NCI-H2107 (cell line): ENCODE data around the gene NR2F2.

Experiments used
- DNase-seq: peaks from one replicate; lab custom pipeline; 2025; lab: John Stamatoyannopoulos, UW

NR2F2 gene

DNA sequence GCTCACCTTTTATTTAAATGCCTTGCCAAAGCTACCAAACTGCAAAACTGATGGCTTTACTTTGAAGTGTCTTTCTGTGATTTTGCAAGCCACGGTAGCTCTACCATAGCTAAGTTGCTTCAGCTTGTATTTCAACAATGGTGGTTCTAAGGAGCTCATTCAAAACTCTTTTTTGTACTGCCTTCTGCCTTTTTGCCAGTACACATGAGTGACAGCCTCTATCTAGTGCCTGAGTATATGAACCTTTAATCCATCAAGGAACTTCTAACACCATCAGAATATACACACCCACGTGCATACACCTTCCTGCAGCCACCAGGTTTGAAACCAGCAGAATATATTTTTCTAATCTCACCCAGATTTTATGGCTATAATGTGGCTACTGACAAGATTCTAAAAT is 10.4 kb upstream of the NR2F2 start:
- no peak for DNase-seq

DNA sequence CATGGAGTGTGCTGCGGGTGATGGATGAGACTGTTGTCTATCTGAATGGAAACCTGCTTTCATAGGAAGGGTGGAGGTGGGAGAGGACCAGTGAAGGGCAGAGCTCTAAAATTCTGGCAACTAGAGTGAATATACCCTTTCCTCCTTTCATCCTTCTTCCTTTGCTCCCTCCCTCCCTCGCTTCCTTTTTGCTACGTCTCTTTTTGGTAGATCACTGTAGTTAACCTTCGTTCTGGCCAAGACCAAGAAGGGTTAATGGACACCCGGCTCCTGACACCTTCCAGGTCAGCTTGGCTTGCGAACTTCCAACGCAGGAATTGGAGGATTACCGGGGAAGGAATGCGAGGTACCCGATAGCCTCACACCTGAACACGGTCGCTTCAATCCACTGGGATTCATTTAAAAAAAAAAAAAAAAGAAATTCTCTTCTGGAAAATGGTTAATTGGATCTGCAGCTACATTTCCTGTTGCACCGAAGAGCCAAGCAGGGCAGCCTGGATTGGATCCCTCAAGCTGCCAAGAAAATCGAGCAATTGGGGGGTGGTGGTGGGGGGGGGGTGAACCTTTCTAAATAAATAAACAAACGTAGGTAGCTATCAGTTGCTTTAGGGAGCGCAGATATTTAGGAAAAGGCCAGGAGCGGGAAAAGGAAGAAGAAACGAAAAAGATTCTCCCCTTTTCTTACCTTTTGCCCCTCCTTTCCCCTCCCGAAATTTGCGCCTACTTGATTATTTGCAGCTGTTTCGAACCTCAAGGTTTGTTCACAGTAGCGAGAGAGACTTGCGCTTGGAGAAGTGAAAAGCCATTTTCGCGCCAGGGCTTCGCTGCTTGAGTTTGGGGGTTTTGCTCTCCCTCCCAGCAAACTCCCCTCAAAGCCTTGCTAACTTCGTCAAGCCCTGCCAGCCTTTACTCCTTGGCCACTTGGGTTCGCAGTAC is 9.5 kb upstream of the NR2F2 start:
- no peak for DNase-seq

DNA sequence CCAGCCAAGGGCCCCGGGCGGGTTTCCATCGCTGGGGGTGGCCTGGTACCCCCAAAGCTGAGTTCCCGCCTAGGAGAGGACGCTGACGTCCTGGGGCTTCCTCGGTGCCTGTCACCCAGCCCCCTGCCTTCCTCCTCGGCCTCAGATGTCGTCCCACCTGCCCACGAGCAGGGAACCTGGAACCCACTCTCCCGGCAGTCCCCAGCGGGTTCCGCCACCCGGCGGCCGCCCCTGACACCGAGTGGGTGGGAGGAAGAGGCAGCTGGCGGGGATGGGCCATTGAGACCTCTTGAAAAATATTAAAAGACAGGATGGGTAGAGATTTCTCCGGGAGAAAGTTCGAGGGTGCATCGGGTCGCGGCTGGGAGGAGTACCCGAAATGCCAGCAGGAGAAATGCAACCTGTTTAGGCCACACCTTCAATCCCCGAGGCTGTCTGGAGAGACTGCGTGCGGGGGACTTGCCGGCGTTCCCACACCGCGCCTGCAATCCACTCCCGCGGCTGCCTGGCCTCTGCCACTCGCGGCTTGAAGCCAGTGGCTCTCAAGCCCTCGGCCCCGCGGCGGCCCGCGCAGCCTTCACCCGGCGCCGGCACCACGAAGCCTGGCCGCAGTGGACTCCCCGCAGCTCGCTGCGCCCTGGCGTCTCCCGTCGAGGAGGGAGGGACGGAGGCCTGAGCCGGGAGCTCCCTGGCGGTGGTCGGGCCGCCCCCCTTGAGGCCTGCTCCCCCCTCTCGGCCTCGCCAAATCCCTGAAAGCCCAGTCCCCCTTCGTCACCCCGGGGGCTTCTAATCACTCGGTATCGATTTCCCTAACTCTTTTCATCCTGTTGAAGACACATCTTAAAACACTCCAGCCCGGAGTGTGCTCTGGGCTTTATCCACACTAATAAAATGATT is 8.6 kb upstream of the NR2F2 start:
- DNase-seq = no peak

DNA sequence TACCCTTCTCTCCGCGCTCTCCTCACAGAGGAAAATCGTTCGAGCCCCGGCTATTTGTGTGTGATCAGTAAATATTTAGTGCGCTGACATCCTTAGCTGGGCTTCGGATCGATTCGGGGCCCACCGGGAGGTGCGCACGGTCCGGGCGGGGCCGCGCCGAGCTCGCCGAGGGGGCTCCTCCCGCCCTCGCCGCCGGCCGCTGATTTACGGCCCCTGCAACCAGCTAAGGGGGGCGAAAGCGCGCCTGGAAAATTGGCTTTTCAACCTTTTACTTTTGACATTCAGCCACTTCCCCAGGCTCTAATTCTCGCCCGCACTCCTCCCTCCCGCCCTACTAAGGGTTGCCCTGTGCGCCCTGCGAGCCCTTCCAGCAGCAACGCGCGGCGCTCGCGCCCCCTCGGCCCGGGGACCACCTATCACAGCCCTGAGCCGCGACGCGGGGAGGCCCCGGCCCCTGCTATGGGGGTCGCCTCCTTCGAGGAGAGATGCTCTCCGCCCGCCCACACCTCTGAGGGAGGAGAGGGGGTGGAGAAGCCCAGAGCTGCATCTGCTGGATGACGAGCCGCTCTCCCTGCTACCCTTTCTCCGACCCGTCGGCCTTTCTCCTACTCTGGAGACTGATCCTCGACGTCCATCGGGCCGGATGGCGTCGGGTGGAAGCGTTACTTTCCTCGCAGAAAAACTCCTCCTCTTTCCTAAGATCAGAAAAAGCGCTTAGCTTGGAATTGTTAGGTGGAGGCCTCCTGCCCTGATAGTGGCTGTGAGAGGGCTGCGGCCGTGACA is 7.8 kb upstream of the NR2F2 start:
- no peak for DNase-seq

DNA sequence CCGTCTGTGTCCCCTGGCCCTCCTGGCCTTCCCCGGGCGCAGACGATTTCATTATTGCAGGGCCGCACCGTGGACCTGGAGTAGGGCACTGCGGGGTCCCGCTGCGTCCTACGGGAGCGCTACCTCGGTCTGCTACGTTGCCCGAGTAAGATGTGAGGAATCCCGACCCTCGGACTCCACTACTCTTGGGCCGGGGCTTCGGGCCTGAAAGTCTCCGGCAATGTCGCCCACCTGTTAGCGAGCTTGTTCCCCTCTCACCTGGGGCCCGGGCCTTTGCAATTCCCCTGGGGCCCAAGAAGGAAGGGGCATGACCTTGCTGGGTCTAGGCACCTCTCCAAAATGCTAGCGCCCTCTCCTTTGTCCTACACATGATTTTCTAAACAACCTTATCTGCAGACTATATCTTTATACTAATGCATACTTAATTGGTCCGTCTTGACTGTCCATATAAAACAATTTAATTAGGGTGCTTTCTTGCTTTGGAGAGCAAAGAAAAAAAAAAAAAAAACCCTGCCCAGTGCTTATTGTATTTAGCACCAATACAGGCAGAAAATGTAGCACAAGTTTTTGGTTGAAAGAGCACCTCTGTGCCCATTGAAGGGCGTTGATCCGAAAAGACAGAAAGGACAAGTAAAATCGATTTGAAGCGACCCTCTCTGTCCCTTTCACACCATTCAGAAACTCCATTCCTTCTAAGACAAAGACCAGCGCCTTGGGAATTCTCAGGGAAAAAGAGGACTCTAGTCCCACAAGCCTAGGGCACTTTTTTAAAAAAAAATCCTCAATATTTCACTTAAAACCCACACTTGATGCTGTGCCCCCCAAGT is 7.0 kb upstream of the NR2F2 start:
- no peak for DNase-seq

DNA sequence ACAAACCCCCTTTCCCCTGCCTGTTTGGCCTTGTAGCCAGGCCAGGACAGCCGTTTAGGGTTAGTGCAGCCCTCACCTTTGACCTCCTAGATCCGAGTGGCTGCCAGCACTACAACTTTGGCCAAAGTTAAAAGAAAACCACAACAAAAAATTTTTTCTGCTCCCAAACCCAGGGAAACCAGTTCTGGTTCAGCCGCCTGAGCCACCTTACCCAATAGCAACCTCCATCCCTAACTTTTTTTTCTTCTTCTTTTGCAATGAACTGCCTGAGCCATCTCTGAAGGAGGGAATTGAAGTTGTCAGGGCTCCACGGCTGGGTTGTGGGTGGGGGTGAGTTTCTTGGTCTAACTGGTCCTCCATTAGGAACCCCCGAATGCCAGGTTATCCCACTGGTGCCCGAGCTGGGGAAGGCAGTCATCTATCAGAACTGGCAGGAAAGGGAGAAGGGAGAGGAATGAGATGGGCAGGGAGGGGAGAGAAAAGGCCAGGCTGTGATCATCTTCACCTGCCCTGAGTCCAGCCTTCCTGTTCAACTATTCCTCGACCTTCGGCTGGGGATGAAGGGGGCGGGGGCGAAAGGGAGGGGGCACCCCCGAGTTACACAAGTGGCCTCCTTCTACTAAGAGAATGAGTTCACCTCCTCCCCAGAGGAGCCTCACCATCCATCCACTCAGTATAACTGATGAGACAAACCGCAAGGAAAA is 6.2 kb upstream of the NR2F2 start:
- no peak for DNase-seq

DNA sequence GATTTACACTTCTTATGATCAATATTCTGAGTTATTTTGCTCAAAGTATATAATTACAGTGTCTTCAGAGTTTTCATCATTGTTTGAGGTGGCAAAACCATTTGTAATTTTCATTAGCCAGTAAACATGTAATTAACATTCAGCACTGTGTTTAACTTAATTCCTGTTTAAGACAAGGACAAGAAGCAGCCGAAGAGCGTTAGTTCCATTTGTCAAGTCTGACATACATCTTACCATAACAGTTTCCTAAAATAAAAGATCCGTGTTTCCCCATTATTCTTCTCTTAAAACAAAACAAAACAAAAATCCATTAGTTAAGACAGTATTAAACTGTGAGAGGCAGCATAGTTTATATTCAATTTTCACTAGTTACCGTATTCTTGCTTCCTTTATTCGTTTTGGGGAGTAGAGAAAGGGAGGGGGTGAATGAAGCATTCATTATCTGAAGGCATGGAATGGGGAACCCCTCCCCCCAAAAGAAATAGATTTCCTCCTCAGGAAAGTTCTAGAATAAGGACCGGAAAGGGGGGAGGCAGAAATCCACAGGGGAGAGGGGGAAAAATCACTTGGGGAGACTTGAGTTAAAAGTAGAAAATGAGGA is 5.5 kb upstream of the NR2F2 start:
- DNase-seq = no peak

DNA sequence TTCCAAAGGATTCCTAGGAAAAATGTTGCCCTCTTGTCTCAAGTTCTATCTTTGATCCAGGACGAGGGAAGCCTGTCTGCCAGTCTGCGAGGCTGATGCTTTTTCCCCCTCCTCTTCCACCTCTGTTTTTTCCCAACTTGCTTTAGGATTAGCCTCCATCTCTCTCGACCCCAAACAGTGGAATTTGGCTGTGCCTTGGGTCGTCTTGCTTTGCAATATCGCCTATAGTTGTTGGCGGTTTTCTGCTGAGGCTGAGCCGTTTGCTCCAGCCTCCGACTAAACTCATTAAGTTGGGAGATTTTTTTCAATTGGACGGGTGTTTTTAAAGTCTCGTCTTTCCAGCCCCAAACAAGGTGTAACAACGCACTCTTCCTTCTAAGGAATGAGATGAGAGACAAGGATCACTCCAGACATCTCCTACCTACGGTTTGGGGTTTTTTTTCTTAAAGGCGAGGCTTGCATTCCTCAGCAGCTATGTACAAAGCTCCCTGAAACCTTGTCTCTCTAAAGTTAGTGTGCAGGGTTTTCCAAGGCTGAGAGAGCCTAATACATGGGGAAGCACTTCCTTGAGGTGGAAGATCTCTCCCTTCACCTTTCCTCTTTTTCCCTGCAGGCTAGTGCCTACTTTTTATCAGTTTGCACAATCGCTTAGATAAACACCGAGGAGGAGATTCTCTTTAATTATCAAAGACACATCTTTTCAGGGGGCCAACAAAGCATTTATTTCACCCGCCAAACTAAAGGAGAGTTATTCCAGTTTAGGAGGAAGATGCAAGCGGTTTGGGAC is 4.8 kb upstream of the NR2F2 start:
- DNase-seq = no peak

DNA sequence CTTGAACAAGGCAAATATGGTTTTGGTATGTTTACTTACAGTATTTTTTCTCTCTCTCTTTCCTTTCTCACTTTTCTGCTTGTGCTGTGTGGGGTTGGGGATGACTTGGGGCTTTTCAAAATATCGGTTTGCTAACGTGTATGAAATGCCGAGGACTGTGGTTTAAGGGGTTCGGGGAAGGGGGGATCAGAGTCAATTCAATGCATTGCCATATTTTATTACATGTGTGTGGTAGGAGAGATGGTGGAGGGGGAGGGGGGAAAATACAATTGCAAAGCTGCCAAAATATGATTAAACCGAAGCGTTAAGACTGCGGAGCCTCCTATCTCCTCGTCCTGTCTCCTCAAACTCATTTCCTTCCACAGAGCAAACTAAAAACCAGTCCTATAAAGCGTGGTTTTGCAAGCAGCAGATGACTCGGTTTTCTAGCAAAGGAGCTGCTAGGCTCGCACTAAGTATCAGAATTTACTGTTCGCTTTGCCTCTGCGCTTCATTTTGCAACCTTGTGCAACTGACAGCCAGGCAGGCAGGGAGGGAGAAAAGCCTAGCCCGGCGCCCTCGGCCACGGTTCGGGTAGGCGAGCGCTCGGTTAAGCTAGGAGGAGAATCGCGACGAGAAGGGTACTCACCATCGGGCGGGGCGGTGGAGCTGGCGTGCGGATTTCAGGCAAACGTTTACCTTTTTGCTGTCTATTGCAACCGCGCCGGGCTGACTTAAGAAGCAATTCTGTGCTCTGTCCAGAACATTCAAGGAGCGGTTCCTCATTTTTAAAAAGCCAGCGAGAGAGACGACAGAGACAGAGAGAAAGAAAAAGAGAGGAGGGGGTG is 4.0 kb upstream of the NR2F2 start:
- DNase-seq = no peak

DNA sequence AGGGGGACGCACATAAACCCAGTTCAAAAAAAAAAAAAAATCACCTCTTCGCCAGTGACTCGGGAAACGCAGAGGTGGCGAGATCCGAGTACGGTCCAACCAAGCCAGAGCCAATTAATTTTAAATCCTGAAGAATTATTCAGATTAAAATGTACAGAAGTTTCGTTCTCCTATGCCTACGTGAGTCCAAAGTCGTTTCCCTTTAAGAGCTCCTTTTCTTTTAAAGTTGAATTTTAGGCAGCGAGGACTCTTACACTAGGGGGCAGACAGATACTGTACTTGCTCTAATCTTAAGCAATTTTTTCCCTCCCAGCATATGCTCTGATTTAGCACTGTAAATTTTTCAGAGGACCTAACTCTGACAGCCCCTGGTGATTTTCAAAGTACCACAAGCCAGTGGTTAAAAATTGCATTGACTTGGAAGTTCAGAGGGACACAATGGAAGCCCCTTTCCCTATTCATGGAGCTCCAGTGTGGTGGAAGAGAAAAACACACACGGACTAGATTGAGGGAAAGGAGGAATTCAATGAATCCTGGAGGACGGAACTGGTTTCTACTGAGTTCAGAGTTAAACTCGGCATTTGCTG is 3.3 kb upstream of the NR2F2 start:
- DNase-seq = no peak

DNA sequence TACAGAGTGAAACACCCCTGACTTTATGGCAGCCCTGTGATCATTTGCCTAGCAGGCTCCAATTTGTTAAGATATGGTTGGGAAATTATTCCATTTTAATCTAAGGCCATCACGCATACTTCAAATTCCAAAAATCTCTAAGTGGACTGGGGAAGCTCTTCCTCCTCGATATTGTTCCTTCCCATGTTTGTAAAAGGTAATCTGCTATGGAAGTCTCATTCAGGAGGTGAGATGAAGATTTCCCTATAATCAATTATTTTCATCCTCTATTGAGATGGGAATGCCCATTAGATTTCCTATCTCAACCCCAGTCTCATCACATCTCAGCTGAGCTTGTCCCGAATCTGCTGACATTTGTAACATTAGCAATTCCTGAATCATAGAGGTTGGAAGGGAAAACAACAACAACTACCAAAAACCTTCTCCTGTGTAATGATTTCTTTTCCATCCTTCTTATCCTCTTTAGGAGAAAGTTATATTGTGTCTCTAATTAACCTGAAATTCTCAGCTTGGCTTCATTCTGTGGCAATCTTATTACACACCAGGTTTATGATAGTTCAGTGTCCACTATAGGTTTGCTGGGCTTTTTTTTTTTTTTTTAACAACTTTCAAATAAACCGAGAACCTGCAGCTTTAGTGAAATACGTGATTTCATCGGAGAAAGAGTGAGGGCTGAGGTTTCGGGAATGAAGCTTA is 2.2 kb upstream of the NR2F2 start:
- no peak for DNase-seq

DNA sequence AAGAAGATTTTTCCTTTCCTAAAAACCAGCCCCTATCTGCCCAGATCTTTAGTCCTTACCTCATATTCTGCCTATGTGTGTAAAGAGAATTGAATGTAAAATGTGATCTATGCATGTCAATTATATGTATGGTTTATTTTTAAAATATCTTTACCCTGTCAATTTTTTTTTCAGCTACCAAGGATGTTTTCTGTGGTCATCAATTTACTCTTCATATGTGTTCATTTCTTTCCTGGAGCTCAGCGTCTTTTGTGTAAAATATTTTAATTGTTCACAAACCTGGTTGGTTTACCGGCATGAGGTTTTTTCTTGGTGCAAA is 1.7 kb upstream of the NR2F2 start:
- DNase-seq = no peak

DNA sequence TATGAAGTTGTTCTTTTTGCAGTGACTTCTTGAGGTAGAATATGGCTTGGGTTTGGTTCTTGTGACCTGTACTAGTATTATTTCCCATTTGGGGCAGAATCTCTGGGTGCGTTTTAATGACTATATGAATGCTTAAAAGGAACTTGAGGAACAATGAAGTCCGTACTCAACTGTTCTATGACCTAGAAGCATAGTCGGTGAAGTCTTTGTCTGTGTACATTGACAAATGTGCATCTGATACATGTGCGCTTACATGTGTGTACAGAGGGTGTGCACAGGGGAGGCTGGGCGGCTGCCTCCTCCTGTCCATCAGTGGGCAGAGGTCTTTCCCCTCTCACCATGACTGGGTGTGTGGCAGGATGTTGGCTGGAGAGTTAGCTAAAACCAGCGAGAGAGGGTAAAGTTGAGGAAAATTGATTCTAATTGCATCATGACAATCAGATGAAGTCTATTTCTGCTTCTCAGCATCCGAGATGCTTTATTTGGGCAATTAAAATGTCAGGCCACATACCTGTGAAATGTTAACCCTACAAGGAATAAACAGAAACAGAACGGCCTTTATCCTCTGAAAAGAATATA is 1.0 kb upstream of the NR2F2 start:
- DNase-seq = no peak

DNA sequence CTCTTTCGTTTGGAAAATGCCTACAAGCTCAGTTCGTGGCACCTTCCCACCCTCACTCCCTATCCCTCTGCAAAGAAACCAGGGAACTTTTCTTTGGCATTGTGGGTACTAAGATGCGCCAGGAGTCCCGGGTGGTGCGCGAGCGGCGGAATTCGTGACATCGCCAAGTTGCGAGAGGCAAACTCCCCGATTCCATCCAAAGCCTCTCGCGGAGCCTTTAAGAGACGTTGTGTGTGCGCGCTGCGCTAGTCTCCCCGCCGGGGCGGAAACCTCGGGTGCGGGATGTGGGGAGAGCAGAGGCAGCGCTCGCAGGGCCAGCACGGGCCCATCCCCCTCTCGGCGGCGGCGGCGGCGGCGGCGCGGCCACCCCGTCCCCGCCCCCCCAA is 443 bp upstream of the NR2F2 start:
- no peak for DNase-seq

DNA sequence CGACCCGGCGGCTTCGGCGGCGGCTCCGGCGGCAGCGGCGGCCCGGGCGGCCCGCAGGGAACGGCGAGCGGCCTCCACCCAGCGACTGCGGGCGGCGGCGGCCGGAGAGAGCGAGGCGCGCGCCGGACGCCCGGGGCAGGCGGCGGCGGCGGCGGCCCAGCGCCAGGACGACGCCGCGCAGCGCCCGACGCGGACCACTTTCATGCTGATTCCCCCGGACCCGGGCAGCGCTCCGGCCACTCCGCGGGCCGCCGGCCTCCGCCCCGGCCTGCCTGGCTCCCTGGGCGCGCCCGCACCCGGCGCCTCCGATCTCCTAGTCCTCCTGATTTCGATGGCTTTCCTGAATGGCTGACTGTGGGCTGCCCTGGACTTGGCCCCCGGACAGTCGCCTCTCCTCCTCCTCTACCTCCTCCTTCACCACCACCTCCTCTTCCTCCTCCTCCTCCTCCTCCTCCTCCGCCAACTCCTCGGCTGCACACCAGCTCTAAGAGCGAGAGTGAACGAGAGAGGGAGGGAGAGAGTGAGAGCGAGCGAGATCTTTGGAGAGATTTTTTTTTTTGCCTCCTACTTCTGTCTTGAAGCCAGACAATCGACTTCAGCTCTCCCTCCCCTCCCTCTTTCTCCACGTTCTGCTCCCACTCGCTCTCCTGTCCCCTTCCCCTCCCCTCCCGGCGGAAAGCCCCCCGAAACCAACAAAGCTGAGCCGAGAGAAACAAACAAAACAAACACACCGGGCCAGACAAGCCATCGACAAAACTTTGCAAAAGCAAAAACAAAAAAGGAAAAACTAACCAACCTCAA is 844 bp downstream of the NR2F2 start:
- DNase-seq = no peak

DNA sequence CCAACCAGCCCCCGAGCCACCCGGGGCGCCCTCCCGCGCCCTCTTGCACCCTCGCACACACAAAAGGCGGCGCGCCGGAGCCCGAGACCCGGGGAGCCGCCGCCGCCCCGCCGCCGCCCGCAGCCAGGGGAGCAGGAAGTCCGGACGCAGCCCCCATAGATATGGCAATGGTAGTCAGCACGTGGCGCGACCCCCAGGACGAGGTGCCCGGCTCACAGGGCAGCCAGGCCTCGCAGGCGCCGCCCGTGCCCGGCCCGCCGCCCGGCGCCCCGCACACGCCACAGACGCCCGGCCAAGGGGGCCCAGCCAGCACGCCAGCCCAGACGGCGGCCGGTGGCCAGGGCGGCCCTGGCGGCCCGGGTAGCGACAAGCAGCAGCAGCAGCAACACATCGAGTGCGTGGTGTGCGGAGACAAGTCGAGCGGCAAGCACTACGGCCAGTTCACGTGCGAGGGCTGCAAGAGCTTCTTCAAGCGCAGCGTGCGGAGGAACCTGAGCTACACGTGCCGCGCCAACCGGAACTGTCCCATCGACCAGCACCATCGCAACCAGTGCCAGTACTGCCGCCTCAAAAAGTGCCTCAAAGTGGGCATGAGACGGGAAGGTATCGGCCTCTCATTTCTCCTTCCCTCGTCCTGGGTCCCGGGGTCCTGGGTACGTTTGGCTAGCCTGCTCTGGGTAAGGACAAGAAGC is 1.6 kb downstream of the NR2F2 start:
- no peak for DNase-seq
